ENCODE measurements around the gene TRPC4AP.
"Not testable (repeated sequence)": the region's sequence is repeated elsewhere in the genome, so short reads cannot be mapped to it uniquely, and the experiment has no call there.

TRPC4AP gene

DNA sequence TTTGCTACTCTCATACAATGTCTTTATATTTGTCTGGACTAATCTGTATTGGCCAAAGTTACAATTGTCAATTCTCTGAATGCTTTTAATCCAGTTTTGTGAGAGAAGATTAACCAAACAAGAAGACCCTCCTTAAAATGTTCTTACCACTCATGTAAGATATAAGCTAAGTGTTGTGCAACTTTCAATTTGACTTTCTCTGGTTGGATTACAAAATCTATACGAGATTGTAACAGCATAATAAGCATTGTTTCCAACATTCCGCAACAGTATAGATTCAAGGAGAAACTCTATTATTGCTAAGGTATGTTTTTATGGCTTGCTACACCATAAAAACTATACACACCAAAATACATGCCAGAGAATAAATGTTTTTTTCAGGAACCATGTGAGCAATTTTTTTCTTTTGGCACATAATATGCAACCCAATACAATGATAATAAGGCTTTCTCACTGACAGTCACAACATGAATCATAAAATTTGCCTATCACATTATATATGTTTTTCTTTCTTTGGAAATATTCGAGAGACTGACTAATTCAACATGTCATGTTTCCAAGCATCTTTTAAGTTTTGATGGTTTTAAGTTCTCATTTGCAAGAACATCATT lies 12.2 kb upstream of the TRPC4AP start:
- no peak for DNase-seq (ENCODE audit: low spot score)

DNA sequence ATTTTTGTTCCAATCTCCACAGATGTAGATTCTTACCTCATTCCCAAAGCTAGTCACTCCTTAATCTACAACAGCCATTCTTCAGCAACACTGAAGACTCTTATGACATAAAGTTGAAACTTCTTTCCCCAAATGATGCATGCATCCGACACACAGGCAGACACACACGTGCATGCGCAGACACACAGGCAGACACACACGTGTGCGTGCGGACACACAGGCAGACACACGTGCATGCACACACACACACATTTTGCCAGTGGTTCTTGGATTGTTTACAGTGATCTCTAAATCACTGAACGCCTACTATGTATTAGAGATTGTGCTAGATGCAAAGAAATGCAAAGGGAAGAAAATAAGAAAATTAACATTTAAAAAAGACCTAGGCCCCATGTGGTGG lies 9.0 kb upstream of the TRPC4AP start:
- no peak for DNase-seq (ENCODE audit: low spot score)

DNA sequence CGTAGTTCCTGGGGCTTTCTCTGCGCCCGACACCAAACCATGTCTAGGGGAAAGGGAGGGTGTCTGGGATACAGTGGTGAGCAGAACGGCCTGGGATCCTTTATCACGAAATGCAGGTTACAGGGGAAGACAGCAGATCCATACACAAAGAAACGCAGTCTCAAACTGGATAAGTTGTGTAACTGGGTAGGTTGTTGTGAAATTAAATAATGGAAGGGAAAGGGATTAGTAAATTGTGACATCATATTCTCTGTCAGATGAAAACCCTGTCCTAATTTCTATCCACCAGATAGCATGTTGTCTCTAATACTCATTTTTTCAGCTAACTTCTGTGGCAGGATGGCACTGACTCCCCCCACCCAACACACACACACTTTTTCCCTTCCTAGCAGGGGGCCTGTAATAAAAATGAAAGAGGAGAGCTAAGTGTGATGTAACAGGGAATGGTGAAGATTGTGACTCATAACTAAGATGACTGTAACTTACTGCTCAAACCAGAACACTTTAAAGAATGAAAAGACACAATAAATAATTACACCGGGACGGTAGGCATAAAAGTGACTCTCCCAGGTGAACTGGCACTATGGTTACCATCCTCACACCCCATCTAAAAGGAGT lies 769 bp upstream of the TRPC4AP start:
- DNase-seq (ENCODE audit: low spot score): peak; percentile 55

DNA sequence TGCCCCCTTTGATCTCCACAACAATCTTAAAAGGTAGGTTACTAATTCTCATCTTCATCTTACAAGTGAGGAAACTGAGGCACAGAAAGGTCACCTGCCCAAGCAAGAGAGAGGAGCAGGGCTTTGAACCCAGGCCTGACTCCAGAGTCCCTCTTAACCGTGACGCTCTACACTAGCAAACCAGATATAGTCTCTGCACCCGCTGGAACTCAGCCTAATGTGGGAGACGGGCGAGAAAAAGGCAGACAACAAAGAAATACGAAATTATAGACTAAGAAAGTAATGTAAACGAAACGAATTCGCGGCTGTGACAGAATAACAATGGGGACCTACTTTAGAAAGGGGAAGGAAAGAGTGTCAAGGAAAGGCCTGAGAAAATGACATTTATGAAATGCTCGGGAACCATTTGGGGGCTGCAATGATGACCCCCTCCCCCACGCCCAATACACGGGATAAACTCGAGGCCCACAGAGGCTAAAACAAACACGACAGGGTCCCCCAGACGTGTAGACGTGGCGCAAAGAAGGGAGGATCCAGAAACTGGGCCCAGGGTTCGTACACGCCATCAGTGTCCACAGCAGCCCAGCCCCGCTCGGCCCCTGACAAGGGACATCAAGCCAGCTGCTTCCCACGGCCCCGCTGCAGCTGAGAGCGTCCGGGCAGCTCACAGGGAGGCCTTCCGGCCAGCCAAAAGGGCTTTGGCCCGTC lies 637 bp downstream of the TRPC4AP start:
- peak; percentile 28 for DNase-seq (ENCODE audit: low spot score)

DNA sequence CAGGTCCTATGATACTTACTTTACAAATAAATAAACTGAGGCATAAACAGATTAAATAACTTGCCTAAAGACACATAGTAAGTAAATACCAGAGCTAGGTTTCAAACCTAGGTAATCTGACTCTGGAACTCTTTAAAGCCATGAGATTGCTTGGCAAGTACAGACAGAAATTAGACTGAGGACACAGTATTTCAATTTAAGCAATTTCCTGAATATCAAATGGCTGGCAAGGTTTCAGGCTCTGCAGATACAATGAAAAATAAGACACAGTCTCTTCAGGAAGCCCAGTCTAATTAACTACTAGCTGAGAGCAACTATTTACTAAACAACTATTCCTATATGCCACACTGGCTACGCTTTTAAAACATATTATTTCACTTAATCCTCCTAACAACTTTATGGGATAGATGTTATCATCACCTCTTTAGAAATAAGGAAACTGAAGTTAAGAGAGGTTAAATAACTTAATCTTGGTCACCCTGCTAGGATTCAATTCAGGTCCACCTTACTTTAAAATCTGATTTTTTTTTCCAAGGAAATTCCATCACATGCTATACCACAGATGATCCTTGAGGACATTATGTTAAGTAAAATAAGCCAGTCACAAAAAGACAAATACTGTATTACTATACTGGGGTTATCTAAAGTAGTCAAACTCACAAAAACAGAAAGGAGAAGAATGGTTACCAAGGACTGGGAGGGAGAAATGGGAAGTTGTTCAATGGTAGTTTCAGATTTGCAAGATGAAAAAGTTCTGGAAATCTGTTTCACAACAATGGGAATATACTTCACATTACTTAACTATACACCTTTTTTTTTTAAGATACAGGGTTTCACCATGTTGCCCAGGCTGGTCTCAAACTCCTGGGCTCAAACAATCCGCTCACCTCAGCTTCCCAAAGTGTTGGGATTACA lies 4.1 kb downstream of the TRPC4AP start:
- no peak for DNase-seq (ENCODE audit: low spot score)

DNA sequence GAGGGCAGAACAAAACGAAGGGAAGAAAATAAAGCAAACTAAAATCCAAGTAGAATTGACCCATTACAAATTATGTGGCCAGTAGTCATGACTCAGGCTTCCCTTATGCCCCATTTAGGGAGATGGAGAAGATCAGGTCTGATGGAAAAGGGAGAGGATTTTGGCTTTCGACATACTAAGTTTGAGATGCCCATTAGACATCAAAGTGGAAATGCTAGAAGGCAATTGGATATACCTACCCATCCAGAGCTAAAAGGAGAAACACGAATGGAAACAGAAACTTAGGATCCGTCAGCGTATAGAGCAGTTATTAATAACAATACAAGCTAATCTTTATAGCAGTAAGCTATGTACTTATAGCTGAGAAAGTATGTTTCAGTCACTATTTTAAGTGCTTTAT lies 4.8 kb downstream of the TRPC4AP start:
- DNase-seq (ENCODE audit: low spot score): no peak

DNA sequence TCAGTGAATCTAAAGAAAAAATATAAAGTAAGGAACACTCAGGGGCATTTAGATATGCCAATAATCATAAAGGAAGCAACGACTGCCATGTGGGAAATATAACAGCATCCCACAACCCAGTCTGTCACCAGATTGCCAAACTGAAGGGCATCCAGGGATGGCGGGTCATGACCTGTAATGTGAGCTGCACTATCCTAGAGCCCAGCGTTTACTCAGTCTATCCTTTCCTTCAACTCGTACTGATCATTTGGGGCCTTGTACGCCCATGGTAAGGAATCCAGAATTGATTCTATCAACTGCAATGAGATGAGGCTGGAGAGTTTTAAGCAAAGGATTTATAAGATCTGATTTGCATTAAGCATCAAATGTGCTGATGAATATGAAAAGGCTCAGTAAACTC lies 5.3 kb downstream of the TRPC4AP start:
- DNase-seq (ENCODE audit: low spot score): no peak

DNA sequence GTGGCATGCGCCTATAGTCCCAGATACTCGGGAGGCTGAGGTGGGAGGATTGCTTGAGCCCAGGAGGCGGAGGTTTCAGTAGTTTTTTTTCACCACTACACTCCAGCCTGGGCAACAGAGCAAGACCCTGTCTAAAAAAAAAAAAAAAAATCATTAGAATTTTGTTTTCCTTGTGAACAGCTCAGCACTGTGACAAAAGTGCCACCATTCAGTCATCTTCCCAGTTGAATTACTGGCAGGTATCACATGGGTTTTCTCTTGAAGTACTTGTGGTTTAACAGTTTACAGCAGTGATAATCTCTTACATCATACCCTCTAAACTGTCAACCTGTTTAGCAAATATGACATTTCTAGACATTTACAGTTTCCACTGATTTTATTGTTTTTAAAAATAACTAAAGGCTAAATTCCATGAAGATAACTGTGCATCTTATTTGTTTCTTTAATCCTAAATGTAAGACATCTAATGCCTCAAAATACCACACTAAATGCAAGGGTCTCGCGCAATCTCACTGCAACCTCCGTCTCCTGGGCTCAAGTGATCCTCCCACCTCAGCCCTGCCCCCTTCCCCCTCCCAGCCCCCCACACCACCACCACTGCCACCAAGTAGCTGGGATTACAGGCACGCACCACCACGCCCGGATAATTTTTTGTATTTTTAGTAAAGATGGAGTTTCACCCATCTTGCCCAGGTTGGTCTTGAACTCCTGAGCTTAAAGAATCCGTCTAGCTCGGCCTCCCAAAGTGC lies 7.0 kb downstream of the TRPC4AP start:
- no peak for DNase-seq (ENCODE audit: low spot score)

DNA sequence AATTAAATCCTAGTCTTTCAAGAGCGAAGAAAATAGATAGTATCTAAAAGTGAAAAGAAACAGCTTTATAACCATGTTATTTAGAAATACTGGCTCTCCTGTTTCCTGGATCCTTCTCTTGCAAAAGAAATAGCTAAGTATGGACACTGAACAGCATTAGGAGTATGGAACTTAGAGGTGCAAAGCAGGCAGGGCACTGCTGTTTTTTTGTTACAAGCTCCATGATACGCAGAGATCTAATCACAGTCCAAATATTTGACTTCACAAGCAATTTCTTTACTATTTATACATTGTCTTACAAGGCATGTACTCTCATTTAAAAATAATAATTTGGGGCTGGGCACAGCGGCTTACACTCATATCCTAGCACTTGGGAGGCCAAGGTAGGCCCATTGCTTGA lies 7.6 kb downstream of the TRPC4AP start:
- DNase-seq (ENCODE audit: low spot score): no peak

DNA sequence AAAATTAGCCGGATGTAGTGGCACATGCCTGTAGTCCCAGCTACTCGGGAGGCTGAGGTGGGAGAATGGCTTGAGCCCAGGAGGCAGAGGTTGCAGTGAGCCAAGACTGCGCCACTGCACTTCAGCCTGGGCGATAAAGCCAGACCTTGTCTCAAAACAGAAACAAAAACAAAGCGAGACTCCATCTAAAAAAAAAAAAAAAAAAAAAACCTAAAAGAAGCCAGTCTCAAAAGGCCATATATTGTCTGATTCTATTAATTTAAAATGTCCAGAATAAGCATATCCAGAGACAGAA lies 12.3 kb downstream of the TRPC4AP start:
- not testable (repeated sequence) for DNase-seq (ENCODE audit: low spot score)

DNA sequence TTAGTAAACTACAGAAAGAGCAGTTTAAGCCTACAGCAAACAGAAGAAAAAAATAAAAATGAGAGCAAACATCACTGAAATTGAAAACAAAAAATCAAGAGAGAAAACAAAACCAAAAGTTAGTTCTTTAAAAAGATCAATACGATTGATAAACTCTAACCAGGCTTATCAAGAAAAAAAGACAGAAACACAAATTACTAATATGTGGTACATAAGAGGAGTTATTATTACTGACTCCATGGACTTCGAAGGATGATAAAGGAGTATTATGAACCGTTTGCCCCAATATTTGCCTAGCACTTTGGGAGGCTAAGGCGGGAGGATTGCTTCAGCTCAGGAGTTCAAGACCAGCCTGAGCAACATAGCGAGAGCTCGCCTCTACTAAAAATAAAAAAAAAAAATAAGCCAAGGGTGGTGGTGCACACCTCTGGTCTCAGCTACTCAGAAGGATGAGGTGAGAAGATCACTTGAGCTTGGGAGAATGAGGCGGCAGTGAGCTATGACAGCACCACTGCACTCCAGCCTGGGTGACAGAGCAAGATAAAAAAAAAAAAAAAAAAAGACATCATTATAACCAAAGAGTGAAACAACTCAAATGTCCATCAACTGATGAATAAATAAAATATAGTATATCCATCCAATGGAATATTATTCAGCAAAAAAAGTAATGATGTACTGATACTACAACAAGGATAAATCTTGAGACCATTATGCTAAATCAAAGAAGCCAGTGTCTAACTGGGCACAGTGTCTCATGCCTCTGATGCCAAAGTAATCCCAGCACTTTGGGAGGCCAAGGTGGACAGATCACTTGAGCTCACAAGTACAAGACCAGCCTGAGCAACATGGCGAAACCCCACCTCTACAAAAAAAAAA lies 12.9 kb downstream of the TRPC4AP start:
- no peak for DNase-seq (ENCODE audit: low spot score)

DNA sequence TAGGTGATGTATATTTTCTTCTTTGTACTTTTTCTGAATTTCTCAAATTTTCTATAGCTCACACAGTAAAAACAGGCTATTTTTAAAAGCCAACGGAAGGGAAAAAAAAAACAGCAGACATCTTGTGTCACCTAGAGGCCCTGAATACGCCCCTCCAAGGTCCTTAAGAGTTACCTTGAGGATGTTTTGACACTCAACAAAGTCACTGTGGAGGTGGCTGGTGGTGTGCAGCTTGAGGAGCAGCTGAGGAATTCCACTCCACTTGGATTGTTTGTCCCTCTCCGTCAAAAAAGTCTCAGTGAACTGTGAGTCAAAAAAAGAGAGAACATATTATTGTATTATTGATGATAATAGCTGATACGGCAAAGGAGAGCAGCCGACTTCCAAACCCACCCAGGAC lies 14.7 kb downstream of the TRPC4AP start:
- DNase-seq (ENCODE audit: low spot score): no peak

DNA sequence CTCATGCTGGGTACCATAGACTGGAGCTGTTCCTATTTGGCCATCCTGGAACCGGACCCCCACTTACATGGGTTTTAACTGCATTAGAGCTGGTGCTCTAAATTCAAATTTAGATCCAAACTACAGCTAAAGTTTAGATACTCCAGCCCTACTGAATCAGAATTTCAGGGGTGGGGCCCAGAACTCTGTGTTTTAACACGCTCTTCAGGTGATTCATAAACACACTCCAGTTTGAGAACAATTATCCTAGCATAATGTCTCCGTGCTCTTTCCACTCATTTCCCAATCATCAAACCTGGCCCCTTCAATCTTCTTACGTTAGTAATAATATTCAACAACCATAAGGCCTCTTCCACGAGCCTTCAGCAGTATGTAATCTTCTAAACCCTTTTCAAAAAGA lies 15.3 kb downstream of the TRPC4AP start:
- no peak for DNase-seq (ENCODE audit: low spot score)

DNA sequence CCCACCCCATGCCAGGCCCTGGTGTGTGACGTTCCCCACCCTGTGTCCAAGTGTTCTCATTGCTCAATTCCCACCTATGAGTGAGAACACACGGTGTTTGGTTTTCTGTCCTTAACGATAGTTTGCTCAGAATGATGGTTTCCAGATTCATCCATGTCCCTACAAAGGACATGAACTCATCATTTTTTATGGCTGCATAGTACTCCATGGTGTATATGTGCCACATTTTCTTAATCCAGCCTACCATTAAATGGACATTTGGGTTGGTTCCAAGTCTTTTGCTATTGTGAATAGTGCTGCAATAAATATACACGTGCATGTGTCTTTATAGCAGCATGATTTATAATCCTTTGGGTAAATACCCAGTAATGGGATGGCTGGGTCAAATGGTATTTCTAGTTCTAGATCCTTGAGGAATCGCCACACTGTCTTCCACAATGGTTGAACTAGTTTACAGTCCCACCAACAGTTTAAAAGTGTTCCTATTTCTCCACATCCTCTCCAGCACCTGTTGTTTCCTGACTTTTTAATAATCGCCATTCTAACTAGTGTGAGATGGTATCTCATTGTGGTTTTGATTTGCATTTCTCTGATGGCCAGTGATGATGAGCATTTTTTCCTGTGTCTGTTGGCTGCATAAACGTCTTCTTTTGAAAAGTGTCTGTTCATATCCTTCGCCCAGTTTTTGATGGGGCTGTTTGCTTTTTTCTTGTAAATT lies 21.0 kb downstream of the TRPC4AP start:
- DNase-seq (ENCODE audit: low spot score): not testable (repeated sequence)

DNA sequence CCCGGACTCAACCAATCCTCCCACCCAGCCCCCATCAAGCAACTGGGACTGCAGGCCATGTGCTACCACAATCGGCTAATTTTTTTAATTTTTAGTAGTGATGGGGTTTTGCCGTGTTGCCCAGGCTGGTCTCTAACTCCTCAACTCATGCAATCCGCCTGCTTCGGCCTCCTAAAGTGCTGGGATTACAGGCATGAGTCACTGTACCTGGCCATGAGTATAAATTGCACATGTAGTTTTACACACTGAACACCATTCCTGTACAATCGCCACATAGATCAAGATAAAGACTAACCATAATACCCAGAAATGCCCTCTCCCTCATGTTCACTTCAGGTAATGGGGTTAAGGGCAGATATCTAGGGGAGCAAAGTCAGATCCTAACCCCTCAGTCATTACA lies 26.4 kb downstream of the TRPC4AP start:
- DNase-seq (ENCODE audit: low spot score): no peak

DNA sequence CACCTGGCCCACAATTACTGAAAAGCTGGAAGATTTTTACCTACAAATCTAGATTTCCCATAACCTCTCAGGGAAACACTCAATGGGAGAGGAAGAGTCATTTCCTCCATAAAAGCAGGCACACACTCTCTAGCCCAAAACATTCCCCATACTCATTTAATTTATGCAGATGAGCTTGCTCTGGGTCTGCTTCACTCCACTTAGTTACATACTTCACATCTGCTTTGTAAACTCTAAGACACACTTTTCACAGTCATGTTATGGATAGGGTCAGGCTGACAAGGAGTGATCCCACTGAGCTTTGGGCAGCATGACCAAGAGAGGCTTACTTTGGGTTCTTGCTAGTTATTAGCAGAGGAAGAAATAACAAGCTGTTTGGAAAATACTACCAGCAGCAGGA lies 27.4 kb downstream of the TRPC4AP start:
- DNase-seq (ENCODE audit: low spot score): no peak

DNA sequence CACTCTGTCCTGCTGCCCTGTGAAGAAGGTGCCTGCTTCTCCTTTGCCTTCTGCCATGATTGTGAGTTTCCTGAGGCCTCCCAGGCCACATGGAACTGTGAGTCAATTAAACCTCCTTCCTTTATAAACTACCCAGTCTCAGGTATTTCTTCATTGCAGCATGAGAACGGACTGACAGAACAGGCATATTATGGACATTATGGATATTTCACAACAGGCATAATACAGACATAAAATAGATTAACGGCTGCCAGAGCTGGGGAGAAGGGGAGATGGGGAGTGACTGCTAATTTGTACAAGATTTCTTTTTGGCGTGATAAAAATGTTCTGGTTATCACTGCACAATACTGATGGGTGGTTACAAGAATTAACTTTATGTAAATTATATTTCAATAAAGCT lies 29.4 kb downstream of the TRPC4AP start:
- no peak for DNase-seq (ENCODE audit: low spot score)

DNA sequence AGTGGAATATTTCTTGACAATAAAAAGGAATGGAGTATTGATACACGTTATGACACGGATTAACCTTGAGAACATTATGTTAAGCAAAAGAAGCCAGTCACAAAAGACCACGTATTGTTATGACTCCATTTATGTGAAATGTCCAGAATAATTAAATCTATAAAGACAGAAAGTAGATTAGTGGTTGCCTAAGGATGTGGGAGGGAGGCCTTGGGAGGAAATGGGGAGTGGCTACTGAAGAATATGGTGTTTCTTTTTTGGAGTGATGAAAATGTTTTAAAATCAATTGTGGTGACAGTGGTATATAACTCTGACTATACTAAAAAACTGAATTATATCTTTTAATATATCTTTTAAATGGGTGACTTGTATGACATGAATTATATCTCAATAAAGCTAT lies 30.1 kb downstream of the TRPC4AP start:
- DNase-seq (ENCODE audit: low spot score): no peak

DNA sequence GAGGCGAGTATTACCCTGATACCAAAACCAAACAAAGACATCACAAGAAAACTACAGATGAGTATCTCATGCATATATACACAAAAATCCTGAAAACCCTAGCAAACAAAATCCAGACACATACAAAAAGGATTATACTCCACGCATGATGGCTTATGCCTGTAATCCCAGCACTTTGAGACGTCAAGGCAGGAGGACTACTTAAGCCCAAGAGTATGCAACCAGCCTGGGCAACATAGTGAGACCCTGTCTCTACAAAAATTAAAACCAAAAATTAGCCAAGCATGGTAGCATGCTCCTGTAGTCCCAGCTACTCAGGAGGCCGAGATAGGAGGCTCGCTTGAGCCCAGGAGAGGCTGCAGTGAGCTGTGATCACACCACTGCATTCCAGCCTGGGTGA lies 32.4 kb downstream of the TRPC4AP start:
- no peak for DNase-seq (ENCODE audit: low spot score)

DNA sequence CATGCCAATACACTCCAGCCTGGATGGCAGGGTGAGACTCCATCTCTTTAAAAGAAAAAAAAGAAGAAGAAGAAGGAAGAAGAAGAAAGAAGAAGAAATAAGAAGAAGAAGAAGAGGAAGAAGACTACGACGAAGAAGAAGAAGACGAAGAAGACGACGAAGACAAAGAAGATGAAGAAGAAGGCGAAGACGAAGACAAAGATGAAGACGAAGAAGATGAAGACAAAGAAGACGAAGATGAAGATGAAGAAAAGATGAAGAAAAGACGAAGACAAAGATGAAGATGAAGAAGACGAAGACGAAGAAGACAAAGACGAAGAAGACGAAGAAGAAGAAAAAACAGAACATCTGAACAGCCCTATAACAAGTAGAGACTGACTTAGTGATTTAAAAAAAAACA lies 33.0 kb downstream of the TRPC4AP start:
- DNase-seq (ENCODE audit: low spot score): no peak

All from GM03348 (cell line).